ENCODE data around the gene RCBTB1.
"Not testable (repeated sequence)": the region's sequence is repeated elsewhere in the genome, so short reads cannot be mapped to it uniquely, and the experiment has no call there.

Gene RCBTB1
- 31.6 to 68.1 reads per million in 2 donors for total RNA-seq

- peak; percentile 64 for DNase-seq
Observed at GRCh38 chr13:49585220-49586157, at the start of gene RCBTB1. Gene RCBTB1 (minus strand): TSS chr13:49585558. CDS start chr13:49567279, 18,279 bp downstream.

GRCh38 chr13:49633710-49634109, 48.4 kb upstream of the RCBTB1 start:
- DNase-seq: no peak

- DNase-seq: no peak
Observed at GRCh38 chr13:49632156-49632555, 46.8 kb upstream of the RCBTB1 start.

GRCh38 chr13:49630580-49630979, 45.2 kb upstream of the RCBTB1 start:
- DNase-seq: no peak

GRCh38 chr13:49629947-49630346, 44.6 kb upstream of the RCBTB1 start:
- DNase-seq: no peak

GRCh38 chr13:49629196-49629938, 44.0 kb upstream of the RCBTB1 start:
- no peak for DNase-seq

GRCh38 chr13:49627831-49628652, 42.7 kb upstream of the RCBTB1 start, which contains the start of gene ARL11:
Gene ARL11 (plus strand): TSS chr13:49628507. CDS start chr13:49630448, 1,941 bp downstream.
- peak; percentile 6 for DNase-seq

GRCh38 chr13:49625392-49626079, 40.2 kb upstream of the RCBTB1 start:
- DNase-seq: no peak

- no peak for DNase-seq
Observed at GRCh38 chr13:49624229-49624628, 38.9 kb upstream of the RCBTB1 start.

GRCh38 chr13:49622174-49622946, 37.0 kb upstream of the RCBTB1 start:
- no peak for DNase-seq

GRCh38 chr13:49620170-49620621, 34.8 kb upstream of the RCBTB1 start:
- DNase-seq: no peak

GRCh38 chr13:49616676-49617065, 31.3 kb upstream of the RCBTB1 start:
- no peak for DNase-seq

- DNase-seq: no peak
Observed at GRCh38 chr13:49615836-49616675, 30.7 kb upstream of the RCBTB1 start.

- not testable (repeated sequence) for DNase-seq
Observed at GRCh38 chr13:49612042-49612441, 26.7 kb upstream of the RCBTB1 start.

GRCh38 chr13:49610176-49610575, 24.8 kb upstream of the RCBTB1 start:
- no peak for DNase-seq

- DNase-seq: no peak
Observed at GRCh38 chr13:49608651-49609331, 23.4 kb upstream of the RCBTB1 start.

GRCh38 chr13:49607761-49608160, 22.4 kb upstream of the RCBTB1 start:
- DNase-seq: no peak

- peak; percentile 61 for DNase-seq
Observed at GRCh38 chr13:49606747-49607648, 21.6 kb upstream of the RCBTB1 start.

Data from T-helper 9 cell (primary cell).